T-cell (primary cell): ENCODE measurements around the gene CALML6. TPM values are rescaled to one million over a fixed set of nuclear protein-coding genes. Genes with fewer than 3 reads are reported as not detected.

Source experiments
- ATAC-seq, 4 experiments: fragments of 200-7000 bp in 3 of 4; fragments of 150-1000 bp in 1 of 4; cut with Tn5 transposase; replicated peaks in 1 of 4; 1 replicate in 3 of 4; 2 replicates in 1 of 4; pipeline ENCODE4 v1.10.0; 2021; ENCODE audit warnings: moderate library complexity in 3 of 4, mild to moderate bottlenecking in 2 of 4, moderate number of reproducible peaks in 1 of 4
- CTCF ChIA-PET, 2 donors: fragments of 300-600 bp; sonication (Branson Sonifier 250); formaldehyde crosslinking; loops; one replicate each; lab custom pipeline; 2022; ENCODE audit warnings: antibody characterized with exemption in 2 of 2; lab: Charles Lee
- POLR2A ChIA-PET, 2 donors: fragments of 300-600 bp; sonication (Branson Sonifier 250); formaldehyde crosslinking; loops; one replicate each; lab custom pipeline; 2022; ENCODE audit warnings: antibody characterized with exemption in 2 of 2; lab: Charles Lee
- DNase-seq, 35 experiments: peaks; one replicate each; pipeline versions ENCODE4 v3.0.0 to v3.0.0-alpha.2; 2013 to 2023
- H3K27ac ChIP-seq: one replicate; pipeline ENCODE4 v1.5.1; 2013; ENCODE audit warnings: low read length
- H3K27me3 ChIP-seq, 2 experiments: replicated peaks in 1 of 2; 1 replicate in 1 of 2; 2 replicates in 1 of 2; pipeline versions ENCODE4 v1.6.1 to v1.7.0; 2013; ENCODE audit warnings: low read length in 1 of 2, mixed read lengths in 1 of 2; ENCODE audit not compliant: control insufficient read depth in 2 of 2, insufficient read depth in 2 of 2; ENCODE audit errors: extremely low read depth in 1 of 2
- H3K36me3 ChIP-seq, 2 donors: 1 replicate in 1 of 2; 2 replicates in 1 of 2; pipeline versions ENCODE4 v1.6.1 to v1.7.0; 2013; ENCODE audit warnings: low read length in 1 of 2; ENCODE audit not compliant: control insufficient read depth in 2 of 2, insufficient read depth in 1 of 2; ENCODE audit errors: extremely low read depth in 1 of 2
- H3K4me1 ChIP-seq, 2 experiments: 1 replicate in 1 of 2; 2 replicates in 1 of 2; pipeline versions ENCODE4 v1.6.1 to v1.7.0; 2013; ENCODE audit warnings: low read length in 2 of 2, mixed read lengths in 1 of 2; ENCODE audit not compliant: insufficient read depth in 2 of 2, control insufficient read depth in 1 of 2; ENCODE audit errors: extremely low read depth in 1 of 2
- H3K4me3 ChIP-seq, 2 donors: 1 replicate in 1 of 2; 2 replicates in 1 of 2; pipeline versions ENCODE4 v1.5.1 to v1.7.0; 2013; ENCODE audit warnings: mild to moderate bottlenecking in 2 of 2, low read length in 1 of 2, moderate library complexity in 1 of 2; ENCODE audit not compliant: control insufficient read depth in 1 of 2; ENCODE audit errors: extremely low read depth in 1 of 2
- H3K9me3 ChIP-seq: 2 replicates; pipeline ENCODE4 v1.7.0; 2013
- H3K27ac Mint-ChIP-seq, 2 donors: one replicate each; pipeline ENCODE4 v1.8.0; 2020 to 2021; ENCODE audit warnings: mild to moderate bottlenecking in 2 of 2, mixed read lengths in 2 of 2
- H3K27me3 Mint-ChIP-seq, 2 donors: one replicate each; pipeline ENCODE4 v1.8.0; 2021 to 2022; ENCODE audit warnings: mixed read lengths in 2 of 2
- H3K36me3 Mint-ChIP-seq: one replicate; pipeline ENCODE4 v1.8.0; 2021; ENCODE audit warnings: mixed read lengths
- H3K4me1 Mint-ChIP-seq, 3 donors: one replicate each; pipeline ENCODE4 v1.8.0; 2020 to 2022; ENCODE audit warnings: mixed read lengths in 3 of 3, mild to moderate bottlenecking in 1 of 3
- H3K4me3 Mint-ChIP-seq, 3 donors: one replicate each; pipeline ENCODE4 v1.8.0; 2020 to 2022; ENCODE audit warnings: mild to moderate bottlenecking in 3 of 3, mixed read lengths in 3 of 3, moderate library complexity in 3 of 3
- H3K9me3 Mint-ChIP-seq, 3 donors: one replicate each; pipeline ENCODE4 v1.8.0; 2020 to 2022; ENCODE audit warnings: mixed read lengths in 3 of 3
- WGBS: methylation state at CpG from one replicate; pipeline ENCODE4 v1.1.5; 2013; ENCODE audit warnings: missing lambda C conversion rate; ENCODE audit not compliant: insufficient coverage; 5-methylcytosine and 5-hydroxymethylcytosine counted together
- total RNA-seq, 35 experiments: library from RNA in 6 of 35; stranded (reverse) in 6 of 35; fragments of 120-200 nt in 1 of 35; gene quantifications; one replicate each; pipeline versions ENCODE4 v1.2.1 to v1.2.4 and lab custom pipeline; 2013 to 2026

CALML6 gene
- total RNA-seq, 5 donors from 2014 or later (not counting 1 experiment from before 2014, with no cell fraction given) = 0.82 to 1.3 (median 1.1) TPM

- peaks cover 0 to 6% of the 10 kb centered on the region in 2 donors for H3K27me3 Mint-ChIP-seq
- no peak for ATAC-seq
- WGBS = 87% methylated on average over 44 of the region's 45 CpGs
- ChIA-PET POLR2A (no interaction called here), CTCF (no interaction called here)
- peaks cover 2 to 5% (median 4%) of the 10 kb centered on the region in 3 donors for H3K4me1 Mint-ChIP-seq
- no peak for DNase-seq
- no peak overlapping the region for H3K4me3 Mint-ChIP-seq
- H3K27ac ChIP-seq = no peak overlapping the region
- no peaks in the 10 kb centered on the region for H3K9me3 ChIP-seq
- peaks cover 0 to 9% of the 10 kb centered on the region in 2 experiments for H3K4me1 ChIP-seq
- H3K36me3 ChIP-seq = no peaks in the 10 kb centered on the region
- H3K36me3 Mint-ChIP-seq = no peaks in the 10 kb centered on the region
- no peaks in the 10 kb centered on the region for H3K9me3 Mint-ChIP-seq
- H3K4me3 ChIP-seq = no peak overlapping the region
- H3K27me3 ChIP-seq = peaks cover 0 to 47% of the 10 kb centered on the region in 2 experiments
- no peak overlapping the region for H3K27ac Mint-ChIP-seq
These were observed 27.9 kb downstream of the CALML6 start for GRCh38 chr1:1942753-1943656.

- POLR2A ChIA-PET = interaction anchor here in 1 of 2 donors (0.6 kb wide), 1 partner anchor 9 kb away, joined by 3 read pairs; no protein-coding TSS in a partner anchor
- H3K27ac Mint-ChIP-seq = no peak overlapping the region
These were observed 28.9 kb downstream of the CALML6 start for GRCh38 chr1:1943834-1944570.

GRCh38 chr1:1945782-1946393 is 30.8 kb downstream of the CALML6 start:
- Histone ChIP-seq H3K4me1 (peaks cover 0 to 9% of the 10 kb centered on the region in 2 experiments), H3K4me3 (no peak overlapping the region), H3K27ac (no peak overlapping the region), H3K9me3 (no peaks in the 10 kb centered on the region), H3K36me3 (no peaks in the 10 kb centered on the region), H3K27me3 (peaks cover 0 to 44% of the 10 kb centered on the region in 2 experiments)
- ATAC-seq (no peak), DNase-seq (no peak)
- no peaks in the 10 kb centered on the region for H3K9me3 Mint-ChIP-seq
- CTCF ChIA-PET = no interaction called here
- H3K4me1 Mint-ChIP-seq = peaks cover 2 to 5% (median 4%) of the 10 kb centered on the region in 3 donors
- peaks cover 8 to 13% of the 10 kb centered on the region in 2 donors for H3K27me3 Mint-ChIP-seq
- 88% methylated on average over 25 of the region's 29 CpGs for WGBS
- POLR2A ChIA-PET = no interaction called here
- H3K36me3 Mint-ChIP-seq = no peaks in the 10 kb centered on the region
- H3K4me3 Mint-ChIP-seq = no peak overlapping the region
- H3K27ac Mint-ChIP-seq = peak overlapping the region in 1 of 2 donors; percentile 53

More at GRCh38 chr1:1943834-1944570, 28.9 kb downstream of the CALML6 start:
- no peaks in the 10 kb centered on the region for H3K9me3 Mint-ChIP-seq
- Histone ChIP-seq H3K9me3 (no peaks in the 10 kb centered on the region), H3K27me3 (peaks cover 0 to 42% of the 10 kb centered on the region in 2 experiments), H3K4me1 (peaks cover 0 to 9% of the 10 kb centered on the region in 2 experiments), H3K4me3 (no peak overlapping the region), H3K27ac (no peak overlapping the region), H3K36me3 (no peaks in the 10 kb centered on the region)
- H3K4me3 Mint-ChIP-seq = no peak overlapping the region
- peak; percentile 89 to 98 (median 92) for ATAC-seq
- H3K27me3 Mint-ChIP-seq = peaks cover 0 to 7% of the 10 kb centered on the region in 2 donors
- CTCF ChIA-PET = no interaction called here
- DNase-seq = peak in 31 of 35 experiments; percentile 28 to 71 (median 50)
- H3K36me3 Mint-ChIP-seq = no peaks in the 10 kb centered on the region
- H3K4me1 Mint-ChIP-seq = peaks cover 2 to 5% (median 4%) of the 10 kb centered on the region in 3 donors
- WGBS = 21% methylated on average over 35 of the region's 37 CpGs

GRCh38 chr1:1946540-1946939 is 31.5 kb downstream of the CALML6 start:
- ChIA-PET POLR2A (no interaction called here), CTCF (no interaction called here)
- ATAC-seq = no peak
- H3K4me3 ChIP-seq = no peak overlapping the region
- H3K36me3 ChIP-seq = no peaks in the 10 kb centered on the region
- Mint-ChIP-seq H3K27me3 (peaks cover 8 to 15% of the 10 kb centered on the region in 2 donors), H3K9me3 (peaks cover 0 to 4% (median 0%) of the 10 kb centered on the region in 3 donors), H3K4me3 (no peak overlapping the region), H3K36me3 (no peaks in the 10 kb centered on the region), H3K4me1 (peaks cover 2 to 5% (median 4%) of the 10 kb centered on the region in 3 donors), H3K27ac (no peak overlapping the region)
- DNase-seq = no peak
- 89% methylated on average over 10 of the region's 11 CpGs for WGBS
- H3K9me3 ChIP-seq = no peaks in the 10 kb centered on the region
- peaks cover 0 to 40% of the 10 kb centered on the region in 2 experiments for H3K27me3 ChIP-seq
- H3K27ac ChIP-seq = no peak overlapping the region
- H3K4me1 ChIP-seq = peaks cover 0 to 9% of the 10 kb centered on the region in 2 experiments

- no peaks in the 10 kb centered on the region for H3K9me3 ChIP-seq
- ChIA-PET CTCF (no interaction called here), POLR2A (interaction anchor here in 1 of 2 donors (0.6 kb wide), 1 partner anchor 9 kb away, joined by 4 read pairs; no protein-coding TSS in a partner anchor)
- Mint-ChIP-seq H3K4me1 (peaks cover 2 to 5% (median 4%) of the 10 kb centered on the region in 3 donors), H3K36me3 (no peaks in the 10 kb centered on the region), H3K4me3 (no peak overlapping the region), H3K27ac (no peak overlapping the region), H3K27me3 (peaks cover 8 to 15% of the 10 kb centered on the region in 2 donors), H3K9me3 (peaks cover 0 to 4% (median 0%) of the 10 kb centered on the region in 3 donors)
- no peak for ATAC-seq
- no peak for DNase-seq
- no peak overlapping the region for H3K27ac ChIP-seq
- H3K27me3 ChIP-seq = peaks cover 0 to 37% of the 10 kb centered on the region in 2 experiments
- WGBS = 70% methylated on average over 14 of the region's 14 CpGs
- H3K4me1 ChIP-seq = peaks cover 0 to 9% of the 10 kb centered on the region in 2 experiments
- H3K36me3 ChIP-seq = no peaks in the 10 kb centered on the region
- H3K4me3 ChIP-seq = no peak overlapping the region
These were observed 32.4 kb downstream of the CALML6 start for GRCh38 chr1:1947493-1947892.
